OCI-M2 (cell line): ENCODE results near the gene LHB.
"Not testable (repeated sequence)": the region's sequence is repeated elsewhere in the genome, so short reads cannot be mapped to it uniquely, and the experiment has no call there.

ENCODE experiments used
- DNase-seq: peaks from one replicate; lab custom pipeline; 2025; ENCODE audit not compliant: unreplicated experiment; lab: John Stamatoyannopoulos, UW

LHB gene

DNA sequence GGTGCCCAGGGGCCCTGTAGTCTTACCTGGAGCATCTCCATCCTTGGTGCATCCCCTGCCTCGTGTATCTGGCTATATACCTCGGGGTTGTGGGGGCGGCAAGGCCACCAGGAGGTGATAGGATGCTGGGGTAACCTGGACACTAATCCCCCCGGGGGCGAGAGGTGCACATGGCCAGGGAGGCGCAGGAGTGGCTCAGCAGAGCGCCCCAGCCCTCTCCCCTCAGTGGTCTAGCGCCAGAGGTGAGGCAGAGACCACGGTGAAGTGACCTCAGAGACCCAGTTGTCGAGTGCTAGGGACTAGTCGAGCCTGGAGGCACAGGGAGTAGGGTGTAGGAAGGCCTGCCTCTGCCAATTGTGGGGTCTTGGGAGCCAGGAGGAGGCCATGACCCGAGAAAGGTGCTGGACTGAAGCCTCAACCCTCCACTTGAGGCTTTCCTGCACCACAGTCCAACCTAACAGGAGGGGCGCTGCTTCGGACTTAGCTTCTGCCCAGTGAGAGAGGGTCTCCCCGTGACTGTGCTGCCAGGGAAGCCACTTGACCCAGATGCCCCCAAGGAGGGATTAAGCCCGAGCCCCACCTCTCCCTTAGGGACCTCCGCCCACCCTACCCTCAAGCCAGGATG is at the start of gene LHB:
Gene LHB, minus strand, starts transcription at position 51 of the 625 bp plus-strand sequence. Its CDS starts 10 bp downstream, at position 41.
- DNase-seq = no peak

DNA sequence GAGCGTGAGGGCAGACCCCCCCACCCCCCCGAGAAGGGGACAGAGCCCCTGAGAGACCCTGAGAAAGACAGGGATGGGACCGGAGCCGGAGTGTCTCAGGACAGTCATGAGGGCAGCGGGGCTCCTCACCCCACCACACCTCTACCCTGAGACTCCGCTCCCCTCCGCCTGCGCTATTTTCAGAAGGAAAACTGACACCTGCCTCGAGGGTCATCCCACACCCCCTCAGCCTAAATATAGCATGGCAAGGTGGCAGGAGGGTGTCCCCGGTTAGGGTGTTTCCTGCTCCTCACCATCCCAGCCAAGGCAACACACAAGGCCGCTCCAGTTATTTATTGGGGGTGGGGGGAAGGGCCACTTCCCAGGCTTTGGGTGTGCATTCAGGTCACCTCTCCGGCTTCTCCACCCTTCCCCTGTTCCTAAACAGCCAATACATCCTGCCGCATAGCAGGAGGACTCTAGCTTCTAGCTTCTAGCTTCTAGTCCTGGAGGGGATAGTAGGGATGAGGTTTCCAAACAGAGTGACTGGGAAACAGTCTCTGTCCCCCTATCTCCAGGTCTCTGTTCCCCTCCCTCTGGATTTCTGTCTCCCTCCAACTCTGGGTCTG is 49.1 kb upstream of the LHB start:
- DNase-seq = no peak

DNA sequence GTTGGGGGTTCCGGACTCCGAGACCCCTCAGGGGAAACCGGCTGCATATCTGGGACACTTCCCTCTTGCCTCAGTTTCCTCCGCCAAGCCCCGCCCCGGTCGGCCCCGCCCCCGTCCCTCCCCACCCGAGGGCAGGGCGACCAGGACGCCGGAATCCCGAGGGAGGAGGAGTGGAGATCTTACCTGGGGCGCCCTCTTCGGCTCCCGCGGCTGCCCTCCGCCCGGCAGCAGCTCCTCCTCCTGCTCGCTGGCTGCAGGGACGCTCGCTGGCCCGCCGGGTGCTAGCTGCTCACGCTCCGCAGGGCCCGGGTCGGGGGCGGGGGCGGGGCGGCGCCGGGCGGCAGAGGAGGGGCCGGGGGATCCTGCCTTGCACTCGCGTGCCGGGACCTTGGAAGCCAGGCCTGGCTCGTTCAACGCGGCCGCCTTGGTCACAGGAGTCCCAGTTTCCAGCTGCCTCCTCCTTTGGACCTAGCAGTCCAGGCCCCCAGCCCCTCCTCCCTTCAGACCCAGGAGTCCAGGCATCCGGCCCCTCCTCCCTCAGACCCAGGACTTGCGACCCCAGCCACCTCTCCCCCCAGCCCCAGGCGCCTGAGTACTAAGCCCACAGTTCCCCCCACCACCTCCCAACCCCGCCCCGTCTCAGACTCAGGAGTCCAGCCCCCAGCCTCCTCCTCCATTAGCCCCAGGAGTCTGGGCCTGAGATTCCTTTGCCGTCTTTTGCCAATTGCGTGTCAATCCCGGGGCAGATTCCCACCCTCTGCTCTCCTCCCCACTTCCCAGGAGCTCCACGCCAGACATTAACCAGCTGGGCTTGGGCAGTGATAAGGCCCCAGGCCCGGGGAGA is 48.1 kb upstream of the LHB start, which contains the start of gene NTF4:
Gene NTF4, minus strand, starts transcription at position 51 of the 844 bp plus-strand sequence. CDS start 2,821 bp downstream, outside the sequence.
- no peak for DNase-seq

DNA sequence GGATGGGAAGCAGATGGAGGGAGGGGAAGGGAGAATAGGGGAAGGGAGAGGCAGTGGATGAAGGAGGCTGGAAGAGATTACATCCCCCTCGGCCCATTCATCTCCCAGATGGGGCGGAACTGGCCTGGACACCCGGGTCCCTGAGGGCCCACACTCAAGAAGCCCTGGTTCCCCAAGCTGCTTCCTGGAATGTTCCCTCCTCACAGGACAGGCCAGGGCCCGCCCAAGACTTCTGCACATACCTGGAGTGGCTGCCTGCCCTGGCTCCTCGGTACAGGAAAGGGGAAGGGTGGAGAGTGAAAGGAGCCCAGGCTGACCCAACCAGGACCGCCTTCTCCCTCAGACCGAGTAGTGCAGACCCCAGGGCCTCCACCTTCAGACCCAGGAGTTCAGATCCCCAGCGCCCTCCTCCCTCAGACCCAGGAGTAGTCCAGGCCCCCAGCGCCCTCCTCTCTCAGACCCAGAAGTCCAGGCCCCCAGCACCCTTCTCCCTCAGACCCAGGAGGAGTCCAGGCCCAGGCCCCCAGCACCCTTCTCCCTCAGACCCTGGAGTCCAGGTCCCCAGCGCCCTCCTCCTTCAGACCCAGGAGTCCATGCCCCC is 47.2 kb upstream of the LHB start:
- no peak for DNase-seq

DNA sequence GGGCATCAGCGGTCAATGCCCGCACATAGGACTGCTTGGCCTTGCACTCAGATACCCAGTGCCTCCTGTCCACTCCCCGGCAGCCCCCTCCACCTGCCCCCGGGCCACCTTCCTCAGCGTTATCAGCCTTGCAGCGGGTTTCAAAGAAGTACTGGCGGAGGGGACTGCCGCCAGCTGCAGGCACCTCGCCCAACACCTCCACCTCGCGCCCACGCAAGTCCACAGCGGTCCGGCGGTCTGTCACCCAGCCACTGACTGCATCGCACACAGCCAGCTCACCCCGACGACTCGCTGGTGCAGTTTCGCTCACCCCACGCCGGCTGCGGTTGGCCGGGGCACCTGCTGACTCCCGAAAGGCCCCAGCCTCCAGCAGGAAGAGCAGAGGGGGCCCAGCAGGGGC is 44.6 kb upstream of the LHB start:
- DNase-seq = no peak

DNA sequence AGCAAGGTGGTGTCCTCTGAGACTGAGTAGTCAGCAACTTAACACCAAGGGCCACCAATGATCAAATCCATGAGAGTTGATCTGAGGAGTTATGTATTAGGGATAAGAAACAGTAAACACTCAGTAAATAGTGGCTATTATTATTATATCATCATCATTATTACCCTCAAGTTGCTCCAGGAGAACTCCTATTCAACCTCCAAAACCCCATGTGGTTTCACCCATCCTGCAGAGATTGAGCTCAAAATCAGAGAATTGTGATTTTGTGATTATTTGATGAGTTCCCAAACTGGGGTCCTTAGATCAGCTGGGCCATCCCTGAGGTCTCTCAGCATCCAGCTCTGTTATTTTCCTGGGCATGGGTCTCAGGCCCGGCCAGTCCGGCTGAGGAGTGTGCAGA is 44.1 kb upstream of the LHB start:
- DNase-seq = no peak

DNA sequence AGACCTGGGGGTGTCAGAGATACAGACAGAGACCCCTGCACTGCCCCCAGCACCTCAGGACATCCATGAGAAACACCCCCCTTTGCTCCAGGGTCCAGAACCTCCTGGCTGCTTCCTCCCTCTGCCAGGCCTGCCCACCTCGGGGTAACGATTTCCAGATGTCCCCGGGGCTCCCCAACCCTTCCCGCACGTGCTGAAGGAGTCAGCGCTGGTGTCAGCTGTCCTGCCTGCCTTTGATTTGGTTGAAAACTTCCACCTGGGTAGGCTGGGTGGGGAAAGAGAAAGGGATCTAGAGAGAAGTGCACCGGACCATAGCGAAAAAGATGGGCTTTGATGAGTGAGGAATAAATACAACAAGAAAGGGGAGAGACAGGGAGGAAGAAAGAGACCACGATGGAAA is 42.2 kb upstream of the LHB start:
- DNase-seq = no peak

DNA sequence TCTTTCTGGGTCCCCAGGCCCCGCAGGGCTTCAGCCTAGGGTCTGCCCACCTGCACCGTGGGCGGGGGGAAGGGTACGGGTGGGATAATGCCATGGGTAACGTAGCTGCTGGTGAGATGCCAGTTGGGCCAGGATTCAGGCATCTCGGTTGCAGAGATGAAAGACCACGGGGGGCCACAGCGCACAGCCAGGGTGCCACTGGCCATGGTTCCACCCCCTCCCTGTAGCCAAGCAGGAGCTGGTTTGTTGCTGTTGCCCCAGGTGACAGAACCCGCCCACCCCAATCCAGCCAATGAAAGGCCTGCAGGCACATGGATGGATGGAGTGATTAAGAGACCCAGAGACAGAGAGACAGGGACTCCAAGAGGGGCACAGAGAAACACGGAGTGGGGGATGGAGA is 41.7 kb upstream of the LHB start:
- DNase-seq = no peak

DNA sequence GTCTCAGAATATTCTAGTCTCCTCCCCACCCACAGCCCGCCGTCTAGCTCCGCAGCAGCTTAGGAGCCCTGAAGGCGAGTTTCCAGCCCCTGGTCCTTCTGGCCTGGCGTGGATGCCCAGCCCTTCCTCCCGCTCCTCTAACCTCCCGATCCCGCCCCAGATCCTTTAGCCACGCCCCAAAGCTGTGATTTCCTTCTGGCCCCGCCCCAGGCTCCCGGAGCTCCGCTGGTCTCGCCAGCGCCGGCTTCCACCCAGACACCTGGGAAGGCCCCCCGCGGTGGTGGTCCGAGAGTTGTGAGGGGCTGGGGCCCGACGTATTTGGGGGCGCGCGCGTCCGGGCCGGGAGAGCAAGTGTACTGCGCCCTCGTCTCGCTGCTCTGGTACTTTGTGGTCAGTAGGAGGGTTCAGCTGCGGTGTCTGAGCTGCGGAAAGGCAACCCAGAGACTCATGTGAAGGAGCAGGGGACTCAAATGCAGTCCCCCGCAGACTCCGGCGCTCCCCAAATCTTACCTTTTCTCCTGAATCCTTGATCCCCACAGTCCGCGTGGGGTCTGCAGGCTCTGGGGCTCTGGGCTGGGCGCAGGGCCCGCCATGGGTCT is 40.8 kb upstream of the LHB start, which contains the start of gene CGB7:
Gene CGB7, minus strand, starts transcription at position 114 of the 599 bp plus-strand sequence. CDS start 2,374 bp downstream, outside the sequence.
- DNase-seq = no peak

DNA sequence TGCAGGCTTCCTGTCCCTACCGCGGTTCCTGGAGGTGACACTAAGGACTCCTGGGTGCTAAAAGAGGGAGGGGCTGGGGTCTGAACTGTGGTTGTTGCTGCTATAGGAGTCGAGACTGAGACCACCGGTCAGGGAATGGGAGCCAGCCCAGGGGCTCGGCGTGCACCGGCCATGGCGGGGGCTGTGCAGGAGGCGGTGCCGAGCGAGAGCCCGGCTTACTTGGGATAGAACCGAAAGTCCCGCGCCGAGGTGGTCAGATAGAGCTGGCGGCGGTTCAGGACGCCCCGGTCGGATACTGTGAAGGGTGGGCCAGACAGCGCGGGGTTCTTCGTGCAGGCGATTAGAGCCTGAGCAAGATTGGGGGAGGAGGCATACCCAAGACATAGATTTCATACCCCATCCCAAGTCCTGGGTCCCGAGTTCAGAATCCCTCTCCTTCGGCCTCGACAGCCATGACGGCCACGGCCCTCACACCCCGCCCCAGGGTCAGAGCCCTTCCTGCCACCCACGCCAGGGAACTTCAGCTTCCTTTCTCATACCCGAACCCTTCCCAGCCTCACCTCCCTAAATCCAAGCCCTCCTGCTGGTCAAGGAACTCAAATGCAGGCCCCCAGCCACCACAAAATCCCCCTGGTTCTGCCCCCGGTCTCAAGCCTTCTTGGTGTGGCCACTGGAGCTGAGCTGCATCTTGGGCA is 40.2 kb upstream of the LHB start:
- not testable (repeated sequence) for DNase-seq

DNA sequence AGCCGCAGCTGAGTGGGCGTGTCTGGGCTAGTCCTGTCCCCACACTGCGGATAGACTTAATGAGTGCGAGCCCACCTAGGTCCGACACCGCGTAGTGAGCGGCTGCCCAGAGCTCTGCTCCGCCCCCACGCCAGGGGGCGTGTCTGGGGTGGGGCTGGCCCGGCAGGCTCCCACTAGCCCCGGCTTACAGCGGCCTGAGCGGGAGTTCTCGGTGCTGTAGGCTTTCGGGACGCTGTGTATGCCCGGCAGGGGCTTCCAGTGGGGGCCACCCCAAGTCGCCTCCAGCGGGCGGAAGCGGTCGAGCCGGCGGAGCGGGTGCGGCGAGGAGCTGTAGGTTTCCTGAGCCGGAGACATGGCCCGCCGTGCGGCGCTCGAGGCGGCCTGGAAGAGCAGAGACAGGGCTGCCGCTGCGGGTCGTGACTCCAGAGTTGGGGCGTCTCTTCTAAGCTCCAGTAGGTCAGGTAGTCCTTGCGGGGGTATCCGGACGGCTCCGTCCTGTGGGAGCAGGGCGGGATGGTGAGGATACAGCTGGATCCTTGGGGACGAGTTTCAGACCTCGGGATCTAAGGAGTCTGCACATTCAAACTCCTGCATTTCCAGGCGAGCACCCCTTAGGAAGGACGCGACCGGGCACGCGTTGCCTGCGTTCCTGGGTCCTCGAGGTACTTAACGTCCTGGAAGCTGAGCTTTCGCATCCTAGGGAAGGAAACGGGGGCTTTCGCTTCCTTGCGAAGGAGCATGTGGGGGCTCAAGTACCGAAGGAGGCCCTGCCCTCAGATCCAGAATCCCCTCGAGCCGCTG is 39.4 kb upstream of the LHB start:
- no peak for DNase-seq

DNA sequence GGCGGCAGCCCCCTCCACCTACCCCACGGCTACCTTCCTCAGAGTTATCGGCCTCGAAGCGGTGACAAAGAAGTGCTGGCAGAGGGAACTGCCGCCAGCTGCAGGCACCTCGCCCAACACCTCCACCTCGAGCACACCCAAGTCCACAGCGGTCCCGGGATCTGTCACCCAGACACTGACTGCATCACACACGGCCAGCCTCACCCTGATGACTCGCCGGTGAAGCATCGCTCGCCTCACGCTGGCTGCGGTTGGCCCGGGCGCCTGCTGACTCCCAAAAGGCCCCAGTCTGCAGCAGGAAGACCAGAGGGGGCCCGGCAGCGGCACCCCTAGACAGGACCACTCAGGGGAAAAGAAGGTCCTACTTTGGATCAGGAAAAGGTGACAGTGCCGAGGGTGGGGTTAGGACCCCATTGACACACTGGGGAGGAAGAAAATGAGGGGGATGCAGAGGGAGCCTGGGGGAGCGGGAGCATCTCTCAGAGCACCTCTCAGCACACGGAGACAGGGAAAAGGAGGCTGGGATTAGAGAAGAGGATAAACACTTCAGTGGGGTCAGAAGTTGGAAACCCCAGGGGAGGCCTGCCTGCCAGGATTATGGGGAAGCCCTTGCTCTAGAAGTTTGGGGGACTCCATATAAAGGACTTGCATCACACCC is 33.6 kb upstream of the LHB start:
- DNase-seq = not testable (repeated sequence)

DNA sequence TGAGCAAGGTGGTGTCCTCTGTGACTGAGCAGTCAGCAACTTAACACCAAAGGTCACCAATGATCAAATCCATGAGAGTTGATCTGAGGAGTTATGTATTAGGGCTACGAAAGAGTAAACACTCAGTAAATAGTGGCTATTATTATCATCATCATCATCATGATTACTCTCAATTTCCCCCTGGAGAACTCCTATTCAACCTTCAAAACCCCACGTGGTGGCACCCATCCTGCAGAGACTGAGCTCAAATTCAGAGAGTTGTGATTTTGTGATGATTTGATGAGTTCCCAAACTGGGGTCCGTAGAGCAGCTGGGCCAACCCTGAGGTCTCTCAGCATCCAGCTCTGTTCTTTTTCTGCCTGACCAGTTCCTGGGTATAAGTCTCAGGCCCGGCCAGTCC is 32.9 kb upstream of the LHB start:
- not testable (repeated sequence) for DNase-seq

DNA sequence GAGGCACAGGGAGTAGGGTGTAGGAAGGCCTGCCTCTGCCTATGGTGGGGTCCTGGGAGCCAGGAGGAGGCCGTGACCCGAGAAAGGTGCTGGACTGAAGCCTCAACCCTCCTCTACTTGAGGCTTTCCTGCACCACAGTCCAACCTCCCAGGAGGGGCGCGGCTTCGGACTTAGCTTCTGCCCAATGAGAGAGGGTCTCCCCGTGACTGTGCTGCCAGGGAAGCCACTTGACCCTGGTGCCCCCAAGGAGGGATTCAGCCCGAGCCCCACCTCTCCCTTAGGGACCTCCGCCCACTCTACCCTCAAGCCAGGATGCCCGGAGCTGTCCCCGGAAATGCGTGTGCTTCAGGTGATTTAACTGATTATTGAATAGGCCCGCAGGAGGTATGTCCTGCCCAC is 32.1 kb upstream of the LHB start, which contains the start of gene CGB8:
Gene CGB8, minus strand, starts transcription at position 101 of the 400 bp plus-strand sequence. CDS start 372 bp downstream, outside the sequence.
- not testable (repeated sequence) for DNase-seq

DNA sequence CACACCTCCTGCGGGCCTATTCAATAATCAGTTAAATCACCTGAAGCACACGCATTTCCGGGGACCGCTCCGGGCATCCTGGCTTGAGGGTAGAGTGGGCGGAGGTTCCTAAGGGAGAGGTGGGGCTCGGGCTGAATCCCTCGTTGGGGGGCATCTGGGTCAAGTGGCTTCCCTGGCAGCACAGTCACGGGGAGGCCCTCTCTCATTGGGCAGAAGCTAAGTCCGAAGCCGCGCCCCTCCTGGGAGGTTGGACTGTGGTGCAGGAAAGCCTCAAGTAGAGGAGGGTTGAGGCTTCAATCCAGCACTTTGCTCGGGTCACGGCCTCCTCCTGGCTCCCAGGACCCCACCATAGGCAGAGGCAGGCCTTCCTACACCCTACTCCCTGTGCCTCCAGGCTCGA is 26.7 kb upstream of the LHB start, which contains the start of gene CGB5:
Gene CGB5, plus strand, starts transcription at position 301 of the 400 bp plus-strand sequence. CDS start 362 bp downstream, outside the sequence.
- DNase-seq = not testable (repeated sequence)

DNA sequence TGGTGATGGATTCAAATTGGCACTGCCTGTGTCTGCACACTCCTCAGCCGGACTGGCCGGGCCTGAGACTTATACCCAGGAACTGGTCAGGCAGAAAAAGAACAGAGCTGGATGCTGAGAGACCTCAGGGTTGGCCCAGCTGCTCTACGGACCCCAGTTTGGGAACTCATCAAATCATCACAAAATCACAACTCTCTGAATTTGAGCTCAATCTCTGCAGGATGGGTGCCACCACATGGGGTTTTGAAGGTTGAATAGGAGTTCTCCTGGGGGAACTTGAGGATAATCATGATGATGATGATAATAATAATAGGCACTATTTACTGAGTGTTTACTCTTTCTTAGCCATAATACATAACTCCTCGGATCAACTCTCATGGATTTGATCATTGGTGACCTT is 25.8 kb upstream of the LHB start:
- DNase-seq = not testable (repeated sequence)

DNA sequence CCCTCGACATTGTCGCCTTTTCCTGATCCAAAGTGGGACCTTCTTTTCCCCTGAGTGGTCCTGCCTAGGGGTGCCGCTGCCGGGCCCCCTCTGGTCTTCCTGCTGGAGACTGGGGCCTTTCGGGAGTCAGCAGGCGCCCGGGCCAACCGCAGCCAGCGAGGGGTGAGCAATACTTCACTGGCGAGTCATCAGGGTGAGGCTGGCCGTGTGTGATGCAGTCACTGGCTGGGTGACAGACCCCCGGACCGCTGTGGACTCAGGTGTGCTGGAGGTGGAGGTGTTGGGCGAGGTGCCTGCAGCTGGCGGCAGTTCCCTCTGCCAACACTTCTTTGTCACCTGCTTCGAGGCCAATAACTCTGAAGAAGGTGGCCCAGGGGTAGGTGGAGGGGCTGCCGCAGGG is 25.3 kb upstream of the LHB start:
- DNase-seq = no peak

DNA sequence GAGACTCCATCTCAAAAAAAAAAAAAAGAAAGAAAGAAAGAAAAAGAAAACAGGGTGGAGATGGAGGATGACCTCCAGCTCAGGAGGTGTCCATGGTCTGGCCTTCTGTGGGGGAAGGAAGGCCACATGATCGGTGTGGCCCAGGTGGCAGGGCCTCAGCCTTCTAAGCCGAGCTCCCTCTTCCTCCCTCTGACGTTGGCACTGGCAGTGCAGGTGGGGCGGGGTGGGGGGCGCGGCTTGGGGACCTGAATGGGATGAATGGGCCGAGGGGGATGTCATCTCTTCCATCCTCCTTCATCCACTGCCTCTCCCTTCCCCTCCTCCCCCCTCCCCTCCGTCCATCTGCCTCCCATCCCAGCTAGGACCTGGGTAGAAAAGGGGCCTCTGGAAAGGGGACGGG is 22.8 kb upstream of the LHB start:
- not testable (repeated sequence) for DNase-seq
